Right renal cortex interstitium (tissue), 3 donors: ENCODE measurements around the gene UFD1. TPM values are rescaled to one million over a fixed set of nuclear protein-coding genes. Genes with fewer than 3 reads are reported as not detected.

Experiments
- DNase-seq, 3 donors: peaks; one replicate each; pipeline ENCODE4 v3.0.0-alpha.2; 2013; ENCODE audit warnings: low read depth in 3 of 3, low spot score in 2 of 3
- polyA plus RNA-seq, 3 donors: library from polyadenylated mRNA; unstranded; fragments of 120-200 nt; gene quantifications; one replicate each; pipeline ENCODE4 v1.2.1, GENCODE V29; 2013; ENCODE audit not compliant: insufficient read length in 3 of 3

The UFD1 gene
- polyA plus RNA-seq, 3 donors: 67.7 to 77.5 (median 70.7) TPM

- no peak for DNase-seq
Observed at GRCh38 chr22:19516378-19517170, 37.6 kb upstream of the UFD1 start.

- no peak for DNase-seq
Observed at GRCh38 chr22:19515654-19516377, 36.8 kb upstream of the UFD1 start.

GRCh38 chr22:19514831-19515565, 36.0 kb upstream of the UFD1 start:
- no peak for DNase-seq

- no peak for DNase-seq
Observed at GRCh38 chr22:19513823-19514222, 34.8 kb upstream of the UFD1 start.

DNA sequence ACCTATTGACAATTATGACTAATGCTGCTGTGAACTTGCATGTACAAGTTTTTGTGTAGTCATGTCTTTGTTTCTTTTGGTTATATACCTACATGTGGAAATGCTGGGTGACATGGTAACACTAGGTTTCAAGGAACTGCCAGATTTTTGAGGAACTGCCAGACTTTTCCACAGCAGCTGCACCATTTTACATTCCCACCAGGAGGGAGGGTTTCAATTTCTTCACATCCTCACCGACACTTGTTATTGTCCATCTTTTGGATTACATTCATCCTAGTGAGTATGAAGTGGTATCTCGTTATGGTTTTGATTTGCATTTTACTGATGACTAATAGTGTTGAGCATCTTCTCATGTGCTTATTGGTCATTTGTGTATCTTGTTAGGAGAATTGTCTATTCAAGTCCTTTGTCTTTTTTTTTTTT, 31.9 kb upstream of the UFD1 start:
- no peak for DNase-seq

DNA sequence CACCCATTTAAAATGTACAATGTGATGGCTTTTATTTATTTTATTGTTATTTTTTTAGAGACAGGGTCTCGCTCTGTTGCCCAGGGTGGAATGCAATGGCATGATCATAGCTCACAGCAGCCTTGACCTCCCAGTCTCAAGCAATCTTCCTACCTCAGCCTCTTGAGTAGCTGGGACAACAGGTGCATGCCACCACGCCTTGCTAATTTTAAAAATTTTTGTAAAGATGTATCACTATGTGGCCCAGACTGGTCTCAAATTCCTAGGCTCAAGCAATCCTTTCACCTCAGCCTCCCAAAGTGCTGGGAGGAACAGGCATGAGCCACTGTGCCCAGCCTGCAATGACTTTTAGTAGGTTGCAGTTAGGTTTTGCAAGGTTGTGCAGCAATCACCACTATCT, 30.9 kb upstream of the UFD1 start:
- DNase-seq: no peak

GRCh38 chr22:19509191-19509590, 30.2 kb upstream of the UFD1 start:
- no peak for DNase-seq

DNA sequence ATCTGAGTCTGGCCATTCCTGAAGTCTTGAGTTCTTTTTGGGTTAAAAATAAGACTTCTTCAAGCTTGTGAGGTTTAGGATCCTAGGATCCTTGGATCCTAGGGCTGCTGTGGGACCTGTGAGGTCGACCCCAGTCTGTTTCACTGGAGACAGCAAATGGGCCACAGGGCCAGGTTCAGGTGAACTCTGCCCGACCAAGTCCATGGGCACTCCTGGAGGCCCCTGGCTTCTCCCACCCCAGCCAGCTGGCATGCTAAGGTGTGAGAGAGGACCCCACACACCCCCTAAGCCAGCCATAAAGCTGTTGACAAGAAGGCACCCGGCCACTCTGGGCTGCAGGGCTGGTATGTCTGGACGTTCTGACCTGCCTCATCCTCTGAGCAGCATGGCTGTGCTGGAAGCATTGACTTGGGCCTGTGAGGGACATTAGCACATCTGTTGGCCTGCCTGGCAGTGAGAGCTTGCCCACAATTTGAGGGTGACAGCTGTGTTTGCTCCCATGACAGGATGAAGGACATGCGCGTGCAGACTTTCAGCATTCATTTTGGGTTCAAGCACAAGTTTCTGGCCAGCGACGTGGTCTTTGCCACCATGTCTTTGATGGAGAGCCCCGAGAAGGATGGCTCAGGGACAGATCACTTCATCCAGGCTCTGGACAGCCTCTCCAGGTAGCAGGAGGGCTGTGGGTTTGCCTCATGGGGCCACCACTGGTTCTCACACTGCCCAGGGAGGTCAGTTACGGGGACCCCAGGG, 29.2 kb upstream of the UFD1 start:
- no peak for DNase-seq

- no peak for DNase-seq
Observed at GRCh38 chr22:19507534-19507861, 28.5 kb upstream of the UFD1 start.

DNA sequence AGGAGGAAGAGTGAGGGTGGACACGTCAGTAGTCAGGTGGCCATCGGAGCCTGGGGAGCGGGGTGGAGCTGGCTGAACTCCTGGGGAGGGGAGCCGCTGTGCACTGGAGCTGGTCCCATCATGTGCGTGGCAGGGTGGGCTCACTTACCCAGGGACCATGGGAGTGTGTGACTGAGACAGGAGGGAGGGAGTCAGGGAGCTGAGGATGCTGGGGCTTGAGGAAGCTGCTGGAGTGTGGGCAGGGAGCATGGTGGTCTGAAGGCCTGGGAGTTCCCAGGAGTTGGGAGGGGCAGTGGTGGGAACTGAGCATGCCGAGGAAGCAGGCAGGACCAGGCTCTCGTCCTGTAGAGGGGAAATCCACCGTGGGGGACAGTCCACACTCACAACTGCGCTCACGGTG, 27.2 kb upstream of the UFD1 start:
- DNase-seq: no peak

GRCh38 chr22:19505735-19506126, 26.7 kb upstream of the UFD1 start:
- DNase-seq: no peak

DNA sequence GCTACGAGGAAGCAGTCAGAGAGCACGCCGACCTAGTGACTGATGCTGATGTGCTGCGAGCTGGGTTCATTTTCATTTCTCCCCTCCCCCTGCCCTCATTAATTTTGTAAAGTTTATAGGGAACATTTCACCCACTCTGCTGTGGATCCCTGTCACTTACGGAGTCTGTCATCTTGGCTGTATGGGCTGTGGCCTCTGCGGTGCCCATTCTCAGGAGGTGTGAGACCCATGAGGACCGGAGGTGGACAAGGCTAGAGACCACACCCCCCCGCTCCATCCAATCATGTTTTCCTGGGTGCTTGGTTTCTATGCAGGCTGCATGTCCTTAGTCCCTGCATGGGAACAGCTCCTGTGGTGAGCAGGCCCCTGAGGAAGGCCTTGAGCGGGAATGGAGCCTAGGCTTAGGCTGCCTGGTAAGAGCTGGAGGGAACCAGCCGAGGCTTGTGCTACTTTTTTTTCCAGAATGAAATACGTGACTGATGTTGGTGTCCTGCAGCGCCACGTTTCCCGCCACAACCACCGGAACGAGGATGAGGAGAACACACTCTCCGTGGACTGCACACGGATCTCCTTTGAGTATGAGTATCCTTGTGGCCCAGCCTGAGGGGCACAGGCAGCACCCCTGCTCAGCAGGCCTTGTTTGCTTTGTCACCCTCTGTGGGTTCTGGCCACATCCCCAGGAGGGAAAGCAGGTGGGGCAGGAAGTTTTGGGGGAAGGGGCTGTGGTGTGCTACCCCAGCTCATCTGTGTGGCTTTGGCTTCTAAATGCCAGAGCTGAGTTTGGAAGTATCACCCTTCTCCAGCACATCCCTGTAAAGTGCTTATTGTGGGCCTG, 26.1 kb upstream of the UFD1 start:
- DNase-seq: no peak

DNA sequence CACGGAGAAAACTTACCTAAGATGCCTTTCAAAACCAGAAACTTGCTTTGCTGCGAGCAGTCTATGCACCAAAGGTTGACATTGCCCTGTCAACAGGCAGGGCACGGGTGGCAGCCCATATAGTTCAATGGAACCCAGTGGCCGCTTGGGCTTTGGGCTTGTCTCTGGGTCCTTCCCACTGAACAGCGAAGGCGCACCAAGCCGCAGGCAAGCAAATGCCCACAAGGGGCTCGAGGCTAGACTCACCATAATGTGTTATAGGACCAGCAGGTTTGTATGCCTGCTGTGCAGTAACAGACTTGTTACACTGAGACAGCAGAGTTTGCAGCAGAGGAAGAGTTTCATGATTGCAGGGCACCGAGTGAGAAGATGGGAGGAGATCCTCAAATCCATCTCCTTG, 24.9 kb upstream of the UFD1 start:
- DNase-seq: no peak

- no peak for DNase-seq
Observed at GRCh38 chr22:19503367-19503766, 24.4 kb upstream of the UFD1 start.

- DNase-seq: no peak
Observed at GRCh38 chr22:19501897-19502447, 23.0 kb upstream of the UFD1 start.

DNA sequence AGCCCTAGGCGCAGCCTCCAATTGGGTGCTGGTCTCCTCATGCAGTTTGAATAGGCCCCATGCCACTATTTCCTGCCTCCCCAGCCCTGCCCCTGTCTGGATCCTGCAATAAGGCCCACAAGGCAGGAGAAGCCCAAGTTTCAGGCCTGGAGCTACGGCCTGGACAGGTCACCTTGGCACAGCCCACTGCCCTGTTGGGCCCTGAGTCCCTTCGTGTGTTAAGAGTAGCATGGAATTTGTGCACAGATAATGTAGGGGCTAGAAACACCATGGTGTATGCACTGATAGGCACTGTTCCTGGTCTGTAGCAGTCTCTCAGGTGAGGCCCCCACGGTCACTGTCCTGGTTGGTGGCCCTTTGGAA, 20.9 kb upstream of the UFD1 start:
- no peak for DNase-seq

DNA sequence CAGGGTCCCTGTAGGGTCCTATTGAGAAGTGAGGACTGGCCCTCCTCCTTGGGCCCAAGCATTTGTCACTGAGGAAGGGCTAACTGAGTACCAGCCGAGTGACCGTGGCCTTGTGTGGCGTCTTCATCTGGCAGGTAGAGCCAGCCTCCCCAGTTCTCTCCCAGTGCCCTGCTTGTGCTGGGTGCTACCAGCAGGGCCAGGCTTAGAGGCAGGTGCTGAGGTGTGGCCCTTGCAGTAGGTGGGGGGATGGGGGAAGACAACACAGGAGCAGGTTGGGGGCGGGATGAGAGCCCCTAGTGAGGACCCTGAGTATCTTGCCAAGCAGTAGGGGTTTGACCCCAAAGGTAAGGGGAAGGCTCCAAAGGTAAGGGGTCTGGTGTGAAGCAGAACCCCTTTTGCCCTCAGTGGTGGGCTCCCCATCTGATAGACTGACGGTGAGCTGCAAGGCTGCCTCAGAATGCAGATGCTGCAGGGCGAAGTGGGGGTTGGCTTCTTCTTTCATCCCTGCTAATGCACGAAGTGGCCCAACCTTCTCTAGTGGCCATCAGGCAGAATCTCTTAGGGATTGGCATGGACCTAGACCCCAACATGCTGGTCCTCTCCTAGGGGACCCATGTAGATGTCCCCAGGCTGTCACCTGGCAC, 20.4 kb upstream of the UFD1 start:
- DNase-seq: no peak

- DNase-seq: no peak
Observed at GRCh38 chr22:19498866-19499190, 19.8 kb upstream of the UFD1 start.

DNA sequence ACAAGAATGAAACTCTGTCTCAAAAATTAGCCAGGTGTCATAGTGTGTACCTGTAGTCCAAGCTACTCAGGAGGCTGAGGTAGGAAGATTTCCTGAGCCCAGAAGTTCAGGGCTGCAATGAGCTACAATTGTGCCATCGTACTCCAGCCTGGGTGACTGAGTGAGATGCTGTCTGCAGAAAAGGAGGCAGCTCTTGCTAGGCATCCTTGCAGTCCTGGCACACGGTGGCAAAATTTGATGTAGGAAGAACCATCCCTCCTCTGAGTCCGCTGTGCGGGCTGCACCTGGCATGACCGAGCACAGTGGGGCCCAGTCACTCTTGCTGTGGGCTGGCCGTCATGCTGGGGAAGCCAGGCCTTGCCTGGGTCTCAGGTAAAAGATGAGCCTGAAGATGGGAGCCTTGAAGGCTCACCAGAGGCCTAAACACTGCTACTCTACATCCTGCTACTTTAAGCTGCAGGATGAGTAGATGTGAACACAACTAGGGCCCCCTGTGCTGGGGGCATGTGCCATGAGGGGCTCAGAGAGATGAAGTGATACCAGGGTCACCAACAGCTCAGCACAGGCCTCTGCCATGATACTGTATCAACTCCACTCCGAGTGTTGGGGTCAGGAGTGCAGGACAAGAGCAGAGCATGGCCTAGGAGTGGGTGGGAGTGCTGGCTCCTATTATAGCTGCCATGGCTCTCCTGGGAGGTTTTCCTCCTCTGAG, 19.3 kb upstream of the UFD1 start:
- no peak for DNase-seq
